Caco-2 (cell line): Measurements from ENCODE around the gene PASD1. TPM values are rescaled to one million over a fixed set of nuclear protein-coding genes. Genes with fewer than 3 reads are reported as not detected.
"Not testable (repeated sequence)": the region's sequence is repeated elsewhere in the genome, so short reads cannot be mapped to it uniquely, and the experiment has no call there.

Experiments
- BruUV-seq: library from RNA; stranded (reverse); fragments of 400-500 nt; replicated peaks from 2 replicates; lab custom pipeline; 2021; lab: Mats Ljungman, UMichigan
- CTCF ChIA-PET: fragments of 300-600 bp; sonication (Branson Sonifier 250); formaldehyde crosslinking; loops from one replicate; lab custom pipeline; 2022; ENCODE audit warnings: antibody characterized with exemption; lab: Charles Lee
- POLR2A ChIA-PET: fragments of 300-600 bp; sonication (Branson Sonifier 250); formaldehyde crosslinking; loops from one replicate; lab custom pipeline; 2022; ENCODE audit warnings: antibody characterized with exemption; lab: Charles Lee
- DNase-seq, 2 experiments: peaks; one replicate each; pipeline versions ENCODE4 v3.0.0 to v3.0.0-alpha.2; 2020 to 2022
- H3K27me3 ChIP-seq: replicated peaks from 2 replicates; pipeline ENCODE4 v1.6.0; 2011; ENCODE audit warnings: low read length; ENCODE audit not compliant: control insufficient read depth, insufficient read depth
- H3K36me3 ChIP-seq: 2 replicates; pipeline ENCODE4 v1.5.1; 2011; ENCODE audit warnings: low read length; ENCODE audit not compliant: control insufficient read depth, insufficient read depth
- H3K4me1 ChIP-seq: fragments of 250-450 bp; sonication (Bioruptor Pico); 2 replicates; pipeline ENCODE4 v1.5.1; 2020; ENCODE audit warnings: mild to moderate bottlenecking
- H3K4me3 ChIP-seq: 2 replicates; pipeline ENCODE4 v1.5.1; 2011; ENCODE audit warnings: low read depth, mild to moderate bottlenecking, control low read depth, low read length
- H3K9me3 ChIP-seq: fragments of 250-450 bp; sonication (Bioruptor Pico); 2 replicates; pipeline ENCODE4 v1.5.1; 2020; ENCODE audit warnings: mild to moderate bottlenecking, moderate library complexity
- H3K27ac Mint-ChIP-seq: one replicate; pipeline ENCODE4 v1.8.0; 2022; ENCODE audit warnings: mixed read lengths; ENCODE audit not compliant: unreplicated experiment
- H3K27me3 Mint-ChIP-seq: one replicate; pipeline ENCODE4 v1.8.0; 2022; ENCODE audit warnings: mixed read lengths; ENCODE audit not compliant: insufficient read depth, unreplicated experiment
- H3K36me3 Mint-ChIP-seq: one replicate; pipeline ENCODE4 v1.8.0; 2022; ENCODE audit warnings: mild to moderate bottlenecking, mixed read lengths; ENCODE audit not compliant: insufficient read depth, unreplicated experiment
- H3K4me1 Mint-ChIP-seq: one replicate; pipeline ENCODE4 v1.8.0; 2022; ENCODE audit warnings: low read depth, mixed read lengths; ENCODE audit not compliant: unreplicated experiment
- H3K4me3 Mint-ChIP-seq: one replicate; pipeline ENCODE4 v1.8.0; 2022; ENCODE audit warnings: mild to moderate bottlenecking, moderate library complexity, mixed read lengths; ENCODE audit not compliant: unreplicated experiment
- H3K9me3 Mint-ChIP-seq: one replicate; pipeline ENCODE4 v1.8.0; 2022; ENCODE audit warnings: mixed read lengths; ENCODE audit not compliant: unreplicated experiment
- CTCF ChIP-seq, 2 experiments: fragments of 200-600 bp in 1 of 2; IDR thresholded peaks; 1 replicate in 1 of 2; 2 replicates in 1 of 2; pipeline versions ENCODE4 v1.5.1 to v1.8.0; 2011 to 2022; ENCODE audit warnings: antibody characterized with exemption in 1 of 2, control low read depth in 1 of 2, inconsistent platforms in 1 of 2, low read depth in 1 of 2, low read length in 1 of 2, mild to moderate bottlenecking in 1 of 2, moderate library complexity in 1 of 2; ENCODE audit not compliant: insufficient read depth in 1 of 2, severe bottlenecking in 1 of 2, unreplicated experiment in 1 of 2
- intact Hi-C: fragments of 100-400 bp; cut with micrococcal nuclease; formaldehyde crosslinking; loops from one replicate; pipeline ENCODE4 v1.10.0; 2022; ENCODE audit not compliant: unreplicated experiment
- total RNA-seq: library from RNA; stranded (reverse); gene quantifications from 2 replicates; pipeline ENCODE4 v1.2.3, GENCODE V29; 2022

Gene PASD1
- total RNA-seq, 1 experiment from 2014 or later = not detected

- POLR2A ChIA-PET = not testable (repeated sequence)
Observed at GRCh38 chrX:151563003-151563402, 472 bp upstream of the PASD1 start.

GRCh38 chrX:151564035-151564434, 560 bp downstream of the PASD1 start:
- H3K9me3 ChIP-seq = no peaks in the 10 kb centered on the region
- no peak overlapping the region for H3K27ac Mint-ChIP-seq
- H3K36me3 ChIP-seq = no peaks in the 10 kb centered on the region
- no peaks in the 10 kb centered on the region for H3K27me3 ChIP-seq
- H3K36me3 Mint-ChIP-seq = no peaks in the 10 kb centered on the region
- TF ChIP-seq CTCF (IDR thresholded peaks at IDR 0.05; ENCODE audit: insufficient read depth in 1 of 2, low read depth in 1 of 2, low read length in 1 of 2, severe bottlenecking in 1 of 2, unreplicated experiment in 1 of 2) = no peak
- no TSS peak for BruUV-seq
- no peak overlapping the region for H3K4me3 ChIP-seq
- no peaks in the 10 kb centered on the region for H3K9me3 Mint-ChIP-seq
- DNase-seq = no peak
- no peaks in the 10 kb centered on the region for H3K4me1 ChIP-seq
- no peaks in the 10 kb centered on the region for H3K4me1 Mint-ChIP-seq
- POLR2A ChIA-PET = no interaction called here
- CTCF ChIA-PET = no interaction called here
- no peak overlapping the region for H3K4me3 Mint-ChIP-seq
- H3K27me3 Mint-ChIP-seq = no peaks in the 10 kb centered on the region
- intact Hi-C loops = no loop called here

More at GRCh38 chrX:151563003-151563402, 472 bp upstream of the PASD1 start:
- H3K36me3 Mint-ChIP-seq, H3K9me3 Mint-ChIP-seq, H3K9me3 ChIP-seq, H3K27ac Mint-ChIP-seq, H3K4me1 ChIP-seq, BruUV-seq, H3K4me3 ChIP-seq, H3K36me3 ChIP-seq, H3K4me3 Mint-ChIP-seq, H3K27me3 ChIP-seq, CTCF ChIA-PET, DNase-seq, H3K27me3 Mint-ChIP-seq, H3K4me1 Mint-ChIP-seq, intact Hi-C loops: not testable (repeated sequence)

DNA sequence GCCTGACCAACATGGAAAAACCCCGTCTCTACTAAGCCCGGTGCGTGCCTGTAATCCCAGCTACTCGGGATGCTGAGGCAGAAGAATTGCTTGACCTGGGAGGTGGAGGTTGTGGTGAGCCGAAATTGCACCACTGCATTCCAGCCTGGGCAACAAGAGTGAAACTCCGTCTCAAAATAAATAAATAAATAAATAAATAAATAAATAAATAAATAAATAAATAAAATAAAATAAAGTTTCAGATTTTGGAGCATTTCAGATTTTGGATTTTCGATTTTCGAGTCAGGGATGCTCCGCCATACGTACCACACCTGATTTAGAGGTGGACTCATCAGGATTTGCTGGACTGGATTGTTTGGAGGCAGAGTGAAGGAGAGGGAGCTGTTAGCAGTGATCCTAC, 3.4 kb downstream of the PASD1 start:
- intact Hi-C loops, BruUV-seq, POLR2A ChIA-PET, H3K9me3 Mint-ChIP-seq, H3K27ac Mint-ChIP-seq, H3K4me3 Mint-ChIP-seq, H3K36me3 Mint-ChIP-seq, H3K4me3 ChIP-seq, H3K36me3 ChIP-seq, H3K4me1 ChIP-seq, H3K4me1 Mint-ChIP-seq, H3K27me3 Mint-ChIP-seq, H3K27me3 ChIP-seq, H3K9me3 ChIP-seq, DNase-seq, CTCF ChIA-PET: not testable (repeated sequence)

DNA sequence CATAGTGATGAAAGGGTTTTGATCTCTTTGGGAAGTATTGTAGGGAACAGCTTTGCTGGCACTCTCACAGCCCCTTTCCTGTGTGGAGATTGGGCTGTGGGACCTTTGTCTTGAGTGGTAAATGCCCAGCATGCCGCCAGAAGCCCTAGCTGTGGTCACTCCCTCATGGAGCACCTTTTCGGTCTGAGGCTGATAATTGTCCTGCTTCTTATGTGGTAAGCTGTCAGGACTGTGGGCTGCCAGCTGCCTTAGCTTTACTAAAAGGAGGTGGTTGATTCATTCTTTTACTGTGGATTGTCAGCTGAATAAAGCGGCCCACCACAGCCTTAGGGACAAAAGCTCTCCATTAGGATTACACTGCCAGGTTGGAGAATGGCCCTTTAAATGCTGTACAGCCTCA, 7.1 kb downstream of the PASD1 start:
- Histone ChIP-seq H3K4me1 (no peaks in the 10 kb centered on the region), H3K4me3 (no peak overlapping the region), H3K9me3 (no peaks in the 10 kb centered on the region), H3K27me3 (no peaks in the 10 kb centered on the region), H3K36me3 (no peaks in the 10 kb centered on the region)
- POLR2A ChIA-PET = no interaction called here
- Mint-ChIP-seq H3K27me3 (peaks cover 8% of the 10 kb centered on the region), H3K4me3 (no peak overlapping the region), H3K36me3 (no peaks in the 10 kb centered on the region), H3K27ac (no peak overlapping the region), H3K4me1 (no peaks in the 10 kb centered on the region), H3K9me3 (no peaks in the 10 kb centered on the region)
- TF ChIP-seq CTCF (IDR thresholded peaks at IDR 0.05; ENCODE audit: insufficient read depth in 1 of 2, low read depth in 1 of 2, low read length in 1 of 2, severe bottlenecking in 1 of 2, unreplicated experiment in 1 of 2) = no peak
- CTCF ChIA-PET = no interaction called here
- intact Hi-C loops = no loop called here
- no TSS peak for BruUV-seq
- no peak for DNase-seq

GRCh38 chrX:151593384-151593783, 29.9 kb downstream of the PASD1 start:
- intact Hi-C loops, H3K9me3 Mint-ChIP-seq, H3K27me3 Mint-ChIP-seq, H3K4me3 Mint-ChIP-seq, H3K36me3 Mint-ChIP-seq, H3K36me3 ChIP-seq, DNase-seq, POLR2A ChIA-PET, H3K27ac Mint-ChIP-seq, H3K4me3 ChIP-seq, H3K9me3 ChIP-seq, H3K27me3 ChIP-seq, H3K4me1 ChIP-seq, BruUV-seq, H3K4me1 Mint-ChIP-seq, CTCF ChIA-PET: not testable (repeated sequence)
